ENCODE data around the gene CDH24.

DNA sequence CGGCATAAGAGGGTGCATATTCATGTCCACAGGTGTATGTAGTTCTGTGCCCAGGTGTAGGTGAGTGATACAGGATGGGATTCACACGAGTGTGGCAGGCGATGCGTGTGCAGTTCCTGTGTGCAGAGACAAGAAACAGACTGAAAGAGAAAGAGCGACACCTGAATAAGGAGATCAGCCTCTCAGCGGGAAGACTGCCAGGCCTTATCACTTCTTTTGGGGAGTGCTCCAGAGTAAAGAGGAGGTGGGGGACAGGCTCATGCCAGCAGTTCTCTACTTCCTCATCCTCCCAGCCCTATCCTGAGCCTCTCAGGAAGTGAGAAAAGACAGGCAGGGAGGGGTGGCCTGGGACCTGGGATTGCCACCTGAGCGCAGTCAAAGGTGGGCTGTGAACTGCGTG, 12.5 kb downstream of the CDH24 start:
- no peak for TF ChIP-seq JUN (IDR thresholded peaks at IDR 0.05; ENCODE audit: borderline replicate concordance, insufficient read depth, insufficient read length, low read depth)
- TF ChIP-seq, protein P1, sequence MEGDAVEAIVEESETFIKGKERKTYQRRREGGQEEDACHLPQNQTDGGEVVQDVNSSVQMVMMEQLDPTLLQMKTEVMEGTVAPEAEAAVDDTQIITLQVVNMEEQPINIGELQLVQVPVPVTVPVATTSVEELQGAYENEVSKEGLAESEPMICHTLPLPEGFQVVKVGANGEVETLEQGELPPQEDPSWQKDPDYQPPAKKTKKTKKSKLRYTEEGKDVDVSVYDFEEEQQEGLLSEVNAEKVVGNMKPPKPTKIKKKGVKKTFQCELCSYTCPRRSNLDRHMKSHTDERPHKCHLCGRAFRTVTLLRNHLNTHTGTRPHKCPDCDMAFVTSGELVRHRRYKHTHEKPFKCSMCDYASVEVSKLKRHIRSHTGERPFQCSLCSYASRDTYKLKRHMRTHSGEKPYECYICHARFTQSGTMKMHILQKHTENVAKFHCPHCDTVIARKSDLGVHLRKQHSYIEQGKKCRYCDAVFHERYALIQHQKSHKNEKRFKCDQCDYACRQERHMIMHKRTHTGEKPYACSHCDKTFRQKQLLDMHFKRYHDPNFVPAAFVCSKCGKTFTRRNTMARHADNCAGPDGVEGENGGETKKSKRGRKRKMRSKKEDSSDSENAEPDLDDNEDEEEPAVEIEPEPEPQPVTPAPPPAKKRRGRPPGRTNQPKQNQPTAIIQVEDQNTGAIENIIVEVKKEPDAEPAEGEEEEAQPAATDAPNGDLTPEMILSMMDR (IDR thresholded peaks at IDR 0.05; ENCODE audit: extremely low read depth in 1 of 2, insufficient read depth in 1 of 2, low read depth in 1 of 2, low read length in 2 of 2) = no peak
- TF ChIP-seq POLR2A (IDR thresholded peaks at IDR 0.05; ENCODE audit: low read depth, low read length) = no peak
- TF ChIP-seq, protein P2, sequence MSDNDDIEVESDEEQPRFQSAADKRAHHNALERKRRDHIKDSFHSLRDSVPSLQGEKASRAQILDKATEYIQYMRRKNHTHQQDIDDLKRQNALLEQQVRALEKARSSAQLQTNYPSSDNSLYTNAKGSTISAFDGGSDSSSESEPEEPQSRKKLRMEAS (IDR thresholded peaks at IDR 0.05; ENCODE audit: insufficient read depth, insufficient read length) = no peak
- TF ChIP-seq POLR2AphosphoS5 (IDR thresholded peaks at IDR 0.05; ENCODE audit: insufficient read depth, low read depth, low read length) = no peak
